CD4-positive, alpha-beta T cell treated with Interferon alpha-2 for 1 hour (primary cell): Measurements from ENCODE around the gene NOX1.
A peak's percentile ranks its signal among the peaks of the same experiment; 100 is the strongest.

Experiments used
- DNase-seq, 2 donors: peaks; one replicate each; pipeline ENCODE4 v3.0.0-alpha.2; 2020 to 2022

The NOX1 gene

GRCh38 chrX:100874325-100874724, at the start of gene NOX1:
Gene NOX1 (minus strand): TSS chrX:100874359. CDS start chrX:100874139, 220 bp downstream.
- DNase-seq, result no peak

GRCh38 chrX:100915562-100915961, 41.4 kb upstream of the NOX1 start:
- no peak for DNase-seq

GRCh38 chrX:100913111-100913510, 39.0 kb upstream of the NOX1 start:
- DNase-seq, result no peak

DNA sequence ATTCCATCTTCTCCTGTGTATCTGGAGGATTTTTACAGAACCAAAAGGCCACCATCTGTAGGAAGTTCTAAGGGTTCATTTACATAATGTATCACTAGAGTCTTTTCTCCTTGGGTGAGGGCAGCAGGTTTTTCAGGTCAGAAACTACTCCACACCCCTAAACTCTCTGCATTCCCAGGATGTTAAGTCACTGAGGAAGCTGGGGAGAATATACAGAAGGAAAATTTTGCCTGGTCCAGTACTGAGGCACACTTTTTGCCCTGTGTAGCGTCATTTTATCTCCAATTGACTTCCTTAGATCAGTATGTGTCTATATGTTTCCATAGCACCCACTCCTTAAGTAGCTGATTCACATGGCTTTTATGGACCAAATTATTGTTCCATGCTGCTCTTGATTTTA, 37.6 kb upstream of the NOX1 start:
- no peak for DNase-seq

- no peak for DNase-seq
Measured at GRCh38 chrX:100905620-100906019, 31.5 kb upstream of the NOX1 start.

- DNase-seq, result no peak
Measured at GRCh38 chrX:100904433-100904832, 30.3 kb upstream of the NOX1 start.

DNA sequence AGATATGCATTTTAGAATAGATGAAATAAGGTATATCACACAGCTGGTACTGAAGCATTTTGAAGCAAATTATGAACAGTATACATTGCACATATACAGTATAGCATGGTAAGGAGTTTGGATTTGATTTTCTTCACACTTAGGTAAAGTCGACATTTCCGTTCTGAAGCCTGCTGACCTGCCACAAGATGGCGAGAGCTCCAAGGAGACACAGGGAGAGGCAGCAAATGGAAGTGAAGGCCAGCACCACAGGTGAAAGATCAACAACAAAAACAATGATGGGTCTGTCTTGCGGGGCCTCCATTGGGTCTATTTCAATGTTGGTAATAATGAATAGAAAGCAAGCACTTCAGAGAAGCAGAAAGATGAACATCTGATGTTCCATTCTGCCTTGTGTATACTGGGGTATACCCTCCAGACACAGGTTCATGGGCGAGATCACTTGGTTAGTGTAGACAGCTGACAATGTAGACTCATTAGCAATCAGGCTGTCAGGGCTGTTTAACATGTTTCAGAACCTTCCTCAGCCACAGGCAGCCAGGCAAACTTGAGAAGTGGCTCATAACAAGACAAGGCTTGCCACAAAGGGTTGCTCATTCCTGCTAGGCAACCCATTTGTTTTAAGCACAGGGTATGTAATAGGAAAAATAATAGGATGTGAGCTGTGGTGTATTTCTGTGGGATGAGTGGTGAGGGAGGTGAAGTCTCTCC, 21.4 kb upstream of the NOX1 start:
- DNase-seq, result peak in 1 of 2 donors; percentile 22

DNA sequence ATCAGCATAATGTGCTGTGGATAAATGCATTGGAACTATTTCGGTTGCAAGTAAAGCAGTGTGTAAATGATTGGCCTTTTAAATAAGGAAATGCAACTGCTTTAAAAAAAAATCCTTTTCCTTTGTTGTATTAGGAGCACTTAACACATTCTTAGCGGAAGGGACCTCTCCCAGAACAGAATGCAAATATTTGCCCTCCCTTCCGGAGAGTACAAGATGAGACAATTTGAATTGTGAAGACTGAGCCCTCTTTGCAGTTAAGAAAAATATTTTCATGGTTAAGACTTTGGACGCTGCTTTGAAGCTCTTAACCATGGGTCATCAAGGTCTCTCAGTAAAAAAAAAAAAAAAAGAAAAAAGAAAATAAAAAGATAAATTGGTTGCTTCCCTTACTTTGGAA, 9.5 kb upstream of the NOX1 start:
- DNase-seq, result no peak

DNA sequence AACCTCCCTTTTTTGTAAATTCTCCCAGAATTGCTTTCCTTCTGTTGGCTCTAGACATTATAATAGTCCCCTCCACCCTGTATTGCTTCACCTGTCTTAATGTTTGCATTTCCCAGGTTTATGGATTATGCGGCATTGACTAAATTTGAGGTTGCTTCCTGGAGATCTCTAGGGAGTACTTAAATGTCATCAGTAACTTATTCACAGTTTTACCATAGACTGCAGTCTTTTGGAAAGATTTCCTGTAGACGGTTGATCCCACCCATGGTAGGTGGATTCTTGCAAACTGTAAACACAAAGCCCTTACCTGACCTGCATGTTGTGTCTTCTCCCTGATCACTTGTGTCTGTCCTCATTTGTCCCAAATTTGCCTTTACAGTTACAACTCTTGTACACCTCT, 6.2 kb upstream of the NOX1 start:
- no peak for DNase-seq

DNA sequence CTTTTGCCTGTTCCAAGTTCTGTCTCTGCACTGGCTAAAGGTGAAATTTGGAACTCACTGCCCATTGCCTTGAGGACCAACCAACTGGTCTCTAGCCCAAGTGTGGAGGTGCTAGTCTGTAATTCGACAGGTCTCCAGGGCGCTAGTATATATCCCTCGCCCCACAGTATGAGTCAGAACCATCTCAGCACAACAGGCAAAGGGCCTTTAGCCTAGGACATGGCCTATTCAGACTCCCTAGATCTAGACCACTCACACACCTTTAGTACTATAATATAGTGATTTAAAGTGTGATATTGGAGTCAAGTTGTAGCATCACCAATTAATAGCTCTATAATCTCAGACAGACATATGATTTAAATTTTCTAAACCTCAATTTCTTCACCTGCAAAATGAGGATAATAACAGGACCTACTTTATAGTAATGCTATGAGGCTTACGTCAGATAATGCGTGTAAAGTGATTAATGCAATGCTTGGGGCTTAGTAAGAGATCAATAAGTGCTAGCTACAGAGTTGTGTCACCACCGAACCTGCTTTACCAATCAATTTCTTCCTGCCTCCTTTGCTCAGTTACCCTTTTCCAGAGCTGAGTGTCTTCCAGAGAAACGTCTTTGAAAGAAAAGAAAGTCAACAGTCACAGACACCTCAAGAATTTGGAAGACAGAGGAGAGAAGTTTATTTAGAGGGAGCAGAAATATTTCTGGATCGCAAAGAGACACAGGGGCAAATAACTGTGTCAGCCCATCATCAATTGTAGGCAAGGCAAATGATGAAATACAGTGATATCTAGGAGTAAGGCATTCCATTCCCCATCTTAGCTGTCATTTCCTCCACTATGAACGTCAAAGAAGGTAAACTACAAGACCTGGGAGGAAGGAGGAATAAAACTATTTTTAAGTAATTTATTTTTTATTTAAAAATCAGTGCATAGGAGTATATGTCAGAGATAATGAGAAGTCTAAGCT, 2.3 kb downstream of the NOX1 start:
- DNase-seq, result no peak

DNA sequence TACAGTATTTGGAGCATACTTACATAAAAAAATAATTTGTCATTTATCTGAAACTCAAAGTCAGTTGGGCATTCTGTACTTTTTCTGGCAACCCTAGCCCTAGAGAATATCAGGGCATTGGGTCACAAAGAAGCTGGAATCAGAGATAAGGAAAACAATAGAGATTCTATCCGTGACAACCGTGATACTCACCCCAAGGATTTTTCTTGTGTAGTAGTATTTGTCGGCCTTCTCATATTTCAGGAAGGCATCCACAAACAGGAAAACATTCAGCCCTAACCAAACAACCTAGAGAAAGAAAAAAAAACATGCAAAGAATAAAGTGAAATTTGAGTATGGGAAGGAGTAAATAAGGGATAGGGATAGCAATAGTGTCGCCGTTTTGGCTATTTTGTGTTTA, 3.6 kb downstream of the NOX1 start:
- no peak for DNase-seq

GRCh38 chrX:100868273-100868672, 5.9 kb downstream of the NOX1 start:
- no peak for DNase-seq

- DNase-seq, result no peak
Measured at GRCh38 chrX:100864657-100865391, 9.3 kb downstream of the NOX1 start.

DNA sequence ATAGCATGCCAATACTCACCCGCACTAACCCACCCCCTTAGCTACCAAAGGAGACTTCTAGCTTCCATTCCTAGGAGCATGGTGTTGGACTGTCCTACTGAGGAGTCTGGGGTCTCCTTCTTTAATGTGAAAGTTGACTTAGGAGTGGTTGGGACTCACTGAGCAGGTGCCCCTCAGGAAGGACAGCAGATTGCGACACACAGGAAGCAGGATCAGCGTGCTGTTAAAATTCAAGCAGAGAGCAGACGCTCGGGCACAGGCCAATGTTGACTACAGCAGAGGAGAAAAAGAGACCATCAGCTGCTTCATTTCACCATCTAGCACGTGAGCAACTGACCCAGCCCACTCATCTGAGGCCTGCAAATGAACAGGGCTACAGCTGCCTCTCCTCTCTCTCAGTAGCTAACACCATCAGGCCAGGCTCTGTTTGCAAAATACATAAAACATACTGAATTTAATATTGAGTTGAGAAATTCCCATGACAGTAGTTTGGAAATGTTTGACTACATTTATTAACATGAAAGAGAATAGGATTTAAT, 10.8 kb downstream of the NOX1 start:
- DNase-seq, result no peak

- DNase-seq, result no peak
Measured at GRCh38 chrX:100852810-100853209, 21.3 kb downstream of the NOX1 start.

- no peak for DNase-seq
Measured at GRCh38 chrX:100850317-100850716, 23.8 kb downstream of the NOX1 start.

DNA sequence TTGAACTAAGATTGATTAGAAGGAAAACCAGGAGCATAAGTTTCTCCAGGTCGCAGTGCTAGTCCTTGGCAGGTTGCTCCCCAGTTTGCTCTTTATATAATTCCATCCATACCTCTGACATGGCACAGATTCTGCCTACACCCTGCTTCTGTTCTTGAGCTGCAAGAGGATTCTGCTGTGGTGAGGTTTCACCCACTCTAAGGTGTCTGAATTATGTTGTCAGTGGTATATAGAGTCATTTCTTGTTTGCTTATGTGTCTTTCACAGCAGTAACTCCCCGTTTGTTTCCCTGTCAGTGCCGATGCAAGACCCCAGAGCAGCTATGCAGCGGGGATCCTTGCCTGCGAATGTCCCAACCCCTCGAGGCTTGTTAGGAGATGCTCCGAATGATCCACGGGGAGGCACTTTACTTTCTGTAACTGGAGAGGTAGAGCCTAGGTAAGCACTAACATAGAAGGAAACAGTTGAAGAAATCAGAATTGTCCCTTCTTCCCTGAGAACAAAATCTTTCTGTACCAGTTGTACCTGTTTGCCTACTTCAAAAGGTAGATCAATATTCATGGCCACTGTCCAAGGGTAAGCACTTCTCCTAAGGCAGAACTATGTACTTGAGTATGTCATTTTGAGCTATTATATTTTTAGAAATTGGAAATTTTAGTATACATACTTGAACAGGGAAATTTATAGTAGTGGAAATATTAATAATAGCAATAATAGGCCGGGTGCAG, 42.8 kb downstream of the NOX1 start:
- no peak for DNase-seq

DNA sequence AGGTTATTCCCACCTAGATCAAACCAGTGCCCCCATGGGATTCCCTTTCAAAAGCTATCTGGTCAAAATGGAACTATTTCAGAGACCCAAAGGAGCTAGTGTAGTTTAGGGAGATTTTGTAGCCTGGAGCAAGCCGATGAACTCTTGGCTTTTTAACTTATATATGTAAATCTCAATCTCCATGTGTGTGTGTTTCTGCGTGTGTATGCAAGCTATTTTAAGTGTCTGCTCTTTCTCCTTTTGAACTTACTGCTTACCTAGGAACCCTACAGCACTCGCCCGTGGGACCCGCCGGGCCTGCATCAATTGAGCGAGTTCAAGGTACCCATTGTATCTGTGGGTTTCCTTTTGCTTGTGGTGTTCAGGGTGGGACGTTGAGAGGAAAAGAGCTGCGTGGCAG, 43.6 kb downstream of the NOX1 start:
- DNase-seq, result peak in 1 of 2 donors; percentile 21

DNA sequence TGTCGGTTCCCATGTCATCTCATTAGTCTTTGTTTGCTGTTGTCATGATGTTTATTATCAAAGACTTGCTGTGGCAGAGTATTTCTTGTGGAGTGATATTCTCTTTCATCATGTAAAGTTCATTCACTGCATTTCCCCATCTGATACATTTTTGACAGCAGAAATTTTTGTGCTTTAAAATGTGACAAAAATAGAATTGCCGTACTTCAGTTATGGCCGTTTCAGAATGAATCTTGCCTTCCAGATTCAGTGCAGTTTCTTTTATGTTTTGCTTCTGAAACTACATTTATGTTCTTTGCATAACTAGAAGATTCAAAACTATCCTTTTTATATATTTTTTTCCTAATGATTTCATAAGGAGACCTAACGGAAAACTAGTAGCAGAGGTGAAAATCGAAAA, 44.0 kb downstream of the NOX1 start:
- DNase-seq, result no peak

DNA sequence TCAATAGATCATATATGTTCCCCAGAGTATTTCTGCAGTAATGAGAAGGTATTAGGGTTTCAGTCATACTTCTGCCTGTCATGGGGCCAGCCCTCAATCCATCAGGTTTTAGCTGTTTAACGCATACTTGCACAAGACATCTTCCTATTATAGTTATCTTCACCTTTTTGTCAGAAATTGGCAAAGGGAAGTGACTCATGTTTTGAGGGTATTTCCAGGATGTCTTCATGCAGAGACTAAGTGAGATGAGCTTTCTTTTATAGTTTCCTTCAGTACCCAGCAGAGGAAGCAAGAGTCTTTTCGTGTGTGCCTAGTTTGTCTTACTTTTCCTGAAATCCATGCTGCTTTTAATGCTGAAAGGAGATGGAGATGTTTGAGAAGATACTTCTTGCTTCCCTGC, 44.4 kb downstream of the NOX1 start:
- DNase-seq, result peak in 1 of 2 donors; percentile 67

- peak; percentile 76 to 82 for DNase-seq
Measured at GRCh38 chrX:100819837-100820666, 54.1 kb downstream of the NOX1 start, which contains the start of gene CSTF2. Gene CSTF2 (plus strand): TSS chrX:100820391. CDS start chrX:100820417, 26 bp downstream.

GRCh38 chrX:100819534-100819836, 54.7 kb downstream of the NOX1 start:
- DNase-seq, result no peak
